Measurements from ENCODE around the gene PHLPP1.

- TF ChIP-seq POLR2A (IDR thresholded peaks at IDR 0.05; ENCODE audit: low read length) = no peak
- no peak for TF ChIP-seq GATA1 (IDR thresholded peaks at IDR 0.05; ENCODE audit: low read depth, low read length)
Observed at GRCh38 chr18:62990653-62991052, 275.3 kb downstream of the PHLPP1 start.
